Measurements from ENCODE around the gene UBE2Z. TPM values are rescaled to one million over a fixed set of nuclear protein-coding genes. Genes with fewer than 3 reads are reported as not detected.
A peak's percentile ranks its signal among the peaks of the same experiment; 100 is the strongest.

UBE2Z gene
- total and polyA plus RNA-seq, 2 of the 4 experiments (the other 2 are of a cell fraction): 68.5 to 126 TPM

DNA sequence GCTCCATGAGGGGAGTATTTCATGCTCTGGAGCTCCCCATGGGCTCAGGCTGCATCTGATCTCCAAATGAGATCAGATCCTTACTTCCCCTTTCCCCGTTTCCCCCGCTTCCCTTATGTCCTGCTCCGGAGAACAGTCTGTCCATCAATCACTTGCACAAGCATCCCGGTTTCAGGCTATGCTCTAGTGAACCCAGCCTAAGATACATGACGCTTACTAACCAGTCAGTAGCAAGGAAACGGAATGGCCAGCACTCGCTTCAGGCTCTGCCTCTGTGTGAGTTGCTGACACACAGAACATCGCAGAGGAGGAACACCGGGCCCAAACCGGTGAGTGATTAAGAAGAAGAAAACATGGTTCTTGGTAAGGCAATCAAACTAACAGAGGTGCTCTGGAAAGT, 25.0 kb upstream of the UBE2Z start:
- H3K36me3 ChIP-seq (ENCODE audit: control insufficient read depth, insufficient read depth, low read length): no peaks in the 10 kb centered on the region
- no peak overlapping the region for H3K4ac ChIP-seq (ENCODE audit: low read depth, low read length)
- WGBS, 2 experiments (ENCODE audit: extremely low coverage in 2 of 2, insufficient read length in 1 of 2): 58% methylated on average over 7 of the region's 10 CpGs; no CpG with 5 or more reads in 1 of the 2 experiments
- H3K18ac ChIP-seq (ENCODE audit: low read depth, low read length): no peak overlapping the region
- H2AFZ ChIP-seq (replicated peaks; ENCODE audit: low read length, poor library complexity): peak overlapping the region; percentile 26
- H3K4me2 ChIP-seq (ENCODE audit: low read depth, low read length): no peak overlapping the region
- no peaks in the 10 kb centered on the region for H3K79me1 ChIP-seq (ENCODE audit: low read depth in 1 of 2, low read length in 2 of 2)
- CTCF ChIA-PET: interaction anchor here (0.6 kb wide), 1 partner anchor 666 kb away, joined by 3 read pairs; no protein-coding TSS in a partner anchor
- intact Hi-C loops (cut with micrococcal nuclease): no loop called here
- no TSS peak for BruUV-seq (replicated peaks)
- H2BK15ac ChIP-seq (ENCODE audit: low read depth, low read length): no peak overlapping the region
- H3K27ac ChIP-seq (ENCODE audit: insufficient read depth, low read length): no peak overlapping the region
- H4K5ac ChIP-seq (ENCODE audit: low read depth, low read length): no peak overlapping the region
- H2AK5ac ChIP-seq (ENCODE audit: low read depth, low read length): no peak overlapping the region
- no peaks in the 10 kb centered on the region for H3K4me1 ChIP-seq (ENCODE audit: control insufficient read depth, insufficient read depth, low read length)
- POLR2A ChIA-PET (ENCODE audit: unreplicated experiment): no interaction called here
- no peak overlapping the region for H2BK20ac ChIP-seq (ENCODE audit: low read depth, low read length)
- in situ Hi-C loops (cut with MboI; ENCODE audit: low sequenced_read_pairs): loop anchor here (5.0 kb wide), 1 partner anchor 156 kb away; the partner anchor contains the start of gene HOXB13
- dilution Hi-C loops (cut with HindIII; ENCODE audit: low sequenced_read_pairs, unreplicated experiment): no loop called here
- peak overlapping the region; percentile 1 for H2AK9ac ChIP-seq (replicated peaks; ENCODE audit: low read depth, low read length, poor library complexity)
- DNase-seq: no peak
- H3K56ac ChIP-seq (ENCODE audit: extremely low read depth, insufficient read depth, low read length): no peak overlapping the region
- no peaks in the 10 kb centered on the region for H4K20me1 ChIP-seq (ENCODE audit: insufficient read depth, low read length)
- no peak overlapping the region for H3K9ac ChIP-seq (ENCODE audit: low read depth, low read length)
- no peak overlapping the region for H4K8ac ChIP-seq (ENCODE audit: low read depth in 2 of 2, low read length in 2 of 2)
- no peaks in the 10 kb centered on the region for H3K9me3 ChIP-seq (ENCODE audit: control insufficient read depth, insufficient read depth, low read length)
- no peaks in the 10 kb centered on the region for H3K9me1 ChIP-seq (ENCODE audit: insufficient read depth, low read length)
- no peak overlapping the region for H4K91ac ChIP-seq (ENCODE audit: insufficient read depth, low read depth, low read length)
- H3K14ac ChIP-seq (replicated peaks; ENCODE audit: low read depth, low read length): no peak overlapping the region
- no peak overlapping the region for H2BK5ac ChIP-seq (ENCODE audit: low read depth, low read length, poor library complexity, severe bottlenecking)
- H2BK120ac ChIP-seq (ENCODE audit: low read depth, low read length): no peak overlapping the region
- TF ChIP-seq BHLHE40 (IDR thresholded peaks at IDR 0.05; ENCODE audit: low read depth, low read length) (no peak), FOS (IDR thresholded peaks at IDR 0.05; ENCODE audit: low read depth, low read length) (no peak), SMC3 (IDR thresholded peaks at IDR 0.05; ENCODE audit: low read depth, low read length) (no peak), POLR2A (IDR thresholded peaks at IDR 0.05; ENCODE audit: low read depth, low read length) (no peak), CEBPB (IDR thresholded peaks at IDR 0.05; ENCODE audit: low read depth, low read length) (no peak), MAZ (IDR thresholded peaks at IDR 0.05; ENCODE audit: borderline replicate concordance, low read depth, low read length) (no peak), NFE2L2 (IDR thresholded peaks at IDR 0.05; ENCODE audit: low read depth, low read length) (no peak), MAFK (IDR thresholded peaks at IDR 0.05; ENCODE audit: low read depth, low read length) (no peak), MXI1 (IDR thresholded peaks at IDR 0.05; ENCODE audit: borderline replicate concordance, low read depth, low read length) (no peak), RCOR1 (IDR thresholded peaks at IDR 0.05; ENCODE audit: insufficient replicate concordance, low read length) (no peak), CHD1 (IDR thresholded peaks at IDR 0.05; ENCODE audit: low read depth, low read length) (no peak), RFX5 (IDR thresholded peaks at IDR 0.05; ENCODE audit: low read depth, low read length) (no peak), RAD21 (IDR thresholded peaks at IDR 0.05; ENCODE audit: low read length) (no peak)
- TF ChIP-seq, protein P1, sequence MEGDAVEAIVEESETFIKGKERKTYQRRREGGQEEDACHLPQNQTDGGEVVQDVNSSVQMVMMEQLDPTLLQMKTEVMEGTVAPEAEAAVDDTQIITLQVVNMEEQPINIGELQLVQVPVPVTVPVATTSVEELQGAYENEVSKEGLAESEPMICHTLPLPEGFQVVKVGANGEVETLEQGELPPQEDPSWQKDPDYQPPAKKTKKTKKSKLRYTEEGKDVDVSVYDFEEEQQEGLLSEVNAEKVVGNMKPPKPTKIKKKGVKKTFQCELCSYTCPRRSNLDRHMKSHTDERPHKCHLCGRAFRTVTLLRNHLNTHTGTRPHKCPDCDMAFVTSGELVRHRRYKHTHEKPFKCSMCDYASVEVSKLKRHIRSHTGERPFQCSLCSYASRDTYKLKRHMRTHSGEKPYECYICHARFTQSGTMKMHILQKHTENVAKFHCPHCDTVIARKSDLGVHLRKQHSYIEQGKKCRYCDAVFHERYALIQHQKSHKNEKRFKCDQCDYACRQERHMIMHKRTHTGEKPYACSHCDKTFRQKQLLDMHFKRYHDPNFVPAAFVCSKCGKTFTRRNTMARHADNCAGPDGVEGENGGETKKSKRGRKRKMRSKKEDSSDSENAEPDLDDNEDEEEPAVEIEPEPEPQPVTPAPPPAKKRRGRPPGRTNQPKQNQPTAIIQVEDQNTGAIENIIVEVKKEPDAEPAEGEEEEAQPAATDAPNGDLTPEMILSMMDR (conservative IDR thresholded peaks at IDR 0.05; ENCODE audit: low read depth, low read length): no peak
- TF ChIP-seq, protein P2, sequence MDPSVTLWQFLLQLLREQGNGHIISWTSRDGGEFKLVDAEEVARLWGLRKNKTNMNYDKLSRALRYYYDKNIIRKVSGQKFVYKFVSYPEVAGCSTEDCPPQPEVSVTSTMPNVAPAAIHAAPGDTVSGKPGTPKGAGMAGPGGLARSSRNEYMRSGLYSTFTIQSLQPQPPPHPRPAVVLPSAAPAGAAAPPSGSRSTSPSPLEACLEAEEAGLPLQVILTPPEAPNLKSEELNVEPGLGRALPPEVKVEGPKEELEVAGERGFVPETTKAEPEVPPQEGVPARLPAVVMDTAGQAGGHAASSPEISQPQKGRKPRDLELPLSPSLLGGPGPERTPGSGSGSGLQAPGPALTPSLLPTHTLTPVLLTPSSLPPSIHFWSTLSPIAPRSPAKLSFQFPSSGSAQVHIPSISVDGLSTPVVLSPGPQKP (IDR thresholded peaks at IDR 0.05; ENCODE audit: borderline replicate concordance, low read depth, low read length): no peak
- TF ChIP-seq, protein P3, sequence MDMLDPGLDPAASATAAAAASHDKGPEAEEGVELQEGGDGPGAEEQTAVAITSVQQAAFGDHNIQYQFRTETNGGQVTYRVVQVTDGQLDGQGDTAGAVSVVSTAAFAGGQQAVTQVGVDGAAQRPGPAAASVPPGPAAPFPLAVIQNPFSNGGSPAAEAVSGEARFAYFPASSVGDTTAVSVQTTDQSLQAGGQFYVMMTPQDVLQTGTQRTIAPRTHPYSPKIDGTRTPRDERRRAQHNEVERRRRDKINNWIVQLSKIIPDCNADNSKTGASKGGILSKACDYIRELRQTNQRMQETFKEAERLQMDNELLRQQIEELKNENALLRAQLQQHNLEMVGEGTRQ (IDR thresholded peaks at IDR 0.05; ENCODE audit: low read depth, low read length): no peak
- H3K27me3 ChIP-seq (ENCODE audit: control insufficient read depth, insufficient read depth, low read length): no peaks in the 10 kb centered on the region; the same call in 1 of the 2 replicates
- no peak for ATAC-seq (ENCODE audit: low read depth)
- no peak overlapping the region for H3K23ac ChIP-seq (ENCODE audit: low read depth, low read length)
- H3K4me3 ChIP-seq (ENCODE audit: insufficient read depth, low read depth, low read length): no peak overlapping the region

Data from IMR-90 (cell line).